Heart left ventricle (tissue), 16 donors: ENCODE measurements around the gene PEPD. TPM values are rescaled to one million over a fixed set of nuclear protein-coding genes. Genes with fewer than 3 reads are reported as not detected.

Experiments
- ATAC-seq, 4 donors: fragments of 200-7000 bp; cut with Tn5 transposase; one replicate each; pipeline ENCODE4 v1.9.1; 2020 to 2022; ENCODE audit warnings: moderate library complexity in 4 of 4, mild to moderate bottlenecking in 3 of 4, moderate number of reproducible peaks in 1 of 4
- DNase-seq, 5 donors: peaks; one replicate each; pipeline ENCODE4 v3.0.0-alpha.2; 2020
- H3K27ac ChIP-seq, 12 donors: fragments of 200-600 bp; sonication (generic) in 4 of 12; one replicate each; pipeline versions ENCODE4 v1.5.0 to v1.8.0; 2016 to 2022; ENCODE audit warnings: mild to moderate bottlenecking in 2 of 12
- H3K27me3 ChIP-seq, 9 donors: fragments of 200-600 bp; sonication (generic) in 2 of 9; one replicate each; pipeline versions ENCODE4 v1.5.1 to v1.8.0; 2016 to 2022; ENCODE audit warnings: mild to moderate bottlenecking in 3 of 9
- H3K36me3 ChIP-seq, 9 donors: fragments of 200-600 bp; sonication (generic) in 2 of 9; one replicate each; pipeline versions ENCODE4 v1.5.0 to v1.8.0; 2018 to 2022; ENCODE audit warnings: mild to moderate bottlenecking in 2 of 9
- H3K4me1 ChIP-seq, 12 donors: fragments of 200-600 bp; sonication (generic) in 4 of 12; one replicate each; pipeline versions ENCODE4 v1.5.0 to v1.8.0; 2016 to 2022; ENCODE audit warnings: mild to moderate bottlenecking in 3 of 12
- H3K4me3 ChIP-seq, 12 donors: fragments of 200-600 bp; sonication (generic) in 4 of 12; one replicate each; pipeline versions ENCODE4 v1.5.0 to v1.8.0; 2017 to 2022; ENCODE audit warnings: mild to moderate bottlenecking in 9 of 12, moderate library complexity in 4 of 12
- H3K9me3 ChIP-seq, 12 donors: fragments of 200-600 bp; sonication (generic) in 4 of 12; one replicate each; pipeline versions ENCODE4 v1.5.0 to v1.8.0; 2016 to 2022; ENCODE audit warnings: mild to moderate bottlenecking in 1 of 12
- POLR2A ChIP-seq, 2 donors: fragments of 450-650 bp; IDR thresholded peaks; one replicate each; pipeline ENCODE4 v1.6.1; 2017; ENCODE audit warnings: antibody characterized with exemption in 2 of 2, mild to moderate bottlenecking in 2 of 2, moderate library complexity in 2 of 2
- WGBS, 4 donors: extraction: QIAGEN DNeasy Blood & Tissue Kit in 2 of 4; methylation state at CpG; one replicate each; pipeline versions ENCODE4 v1.1.5 to v1.1.7; 2013 to 2018; 5-methylcytosine and 5-hydroxymethylcytosine counted together
- intact Hi-C, 10 donors: fragments of 100-400 bp; cut with DNase I; formaldehyde crosslinking; loops; one replicate each; pipeline versions ENCODE4 v1.11.1 to v1.14.2; 2022
- polyA plus RNA-seq, 2 donors: library from polyadenylated mRNA; stranded (reverse); fragments of 200-250 nt; gene quantifications; one replicate each; pipeline ENCODE4 v1.2.3, GENCODE V29; 2013
- total RNA-seq, 9 donors: library from RNA; depleted of rRNA in 2 of 9; stranded (reverse); fragments of >200 nt in 2 of 9; fragmentation: NEBNext Ultra II Directional in 3 of 9; extraction: Animal tissue kit (Norgen Biotek cat#: 25700) in 3 of 9; gene quantifications; one replicate each; pipeline versions ENCODE4 v1.1.0 to v1.2.4, GENCODE V29; 2016 to 2023
- TF ChIP-seq, protein P1 (sequence below), 12 donors: fragments of 200-600 bp; sonication (generic) in 4 of 12; IDR thresholded peaks; one replicate each; pipeline versions ENCODE4 v1.5.0 to v1.8.0; 2018 to 2022; ENCODE audit warnings: antibody characterized with exemption in 12 of 12, mild to moderate bottlenecking in 5 of 12
- donor health status: ischemic (EF 13 %, LVEDD 7.1; RV severe dilation, severe dysfunction).
- donor health status: healthy with polysubstance abuse.
- donor health status: DM: no; HTN: yes; CAD: no.
- donor health status: DM: no; HTN: no; CAD: no.
- donor health status: ischemic (EF 25% LVEDD 6.9; RV normal size, moderate dysfunction).
- donor health status: ischemic (EF 25% LVEDD 5.7; RV mildly dilated, moderate dysfunction).
- donor health status: healthy.
- donor health status: DM: yes; HTN: yes; CAD: no.
- donor health status: ischemic (EF 35%, LVEDD 5.7; RV mildly dilated, moderate dysfunction).
- donor health status: nonischemic (EF 11% LVEDD 7.7; RV severe dilation, severe dysfunction).
- donor health status: DM: yes; HTN: yes; CAD: no.
- donor health status: PGD.
- donor health status: ischemic (EF 29% LVEDD 5.4; RV normal size, mild dysfunction).
- donor health status: nonischemic (EF 23%, LVEDD 6.1; RV moderate dilation, normal function).

PEPD gene
- total and polyA plus RNA-seq, 11 donors = 19.4 to 45.7 (median 29.9) TPM

DNA sequence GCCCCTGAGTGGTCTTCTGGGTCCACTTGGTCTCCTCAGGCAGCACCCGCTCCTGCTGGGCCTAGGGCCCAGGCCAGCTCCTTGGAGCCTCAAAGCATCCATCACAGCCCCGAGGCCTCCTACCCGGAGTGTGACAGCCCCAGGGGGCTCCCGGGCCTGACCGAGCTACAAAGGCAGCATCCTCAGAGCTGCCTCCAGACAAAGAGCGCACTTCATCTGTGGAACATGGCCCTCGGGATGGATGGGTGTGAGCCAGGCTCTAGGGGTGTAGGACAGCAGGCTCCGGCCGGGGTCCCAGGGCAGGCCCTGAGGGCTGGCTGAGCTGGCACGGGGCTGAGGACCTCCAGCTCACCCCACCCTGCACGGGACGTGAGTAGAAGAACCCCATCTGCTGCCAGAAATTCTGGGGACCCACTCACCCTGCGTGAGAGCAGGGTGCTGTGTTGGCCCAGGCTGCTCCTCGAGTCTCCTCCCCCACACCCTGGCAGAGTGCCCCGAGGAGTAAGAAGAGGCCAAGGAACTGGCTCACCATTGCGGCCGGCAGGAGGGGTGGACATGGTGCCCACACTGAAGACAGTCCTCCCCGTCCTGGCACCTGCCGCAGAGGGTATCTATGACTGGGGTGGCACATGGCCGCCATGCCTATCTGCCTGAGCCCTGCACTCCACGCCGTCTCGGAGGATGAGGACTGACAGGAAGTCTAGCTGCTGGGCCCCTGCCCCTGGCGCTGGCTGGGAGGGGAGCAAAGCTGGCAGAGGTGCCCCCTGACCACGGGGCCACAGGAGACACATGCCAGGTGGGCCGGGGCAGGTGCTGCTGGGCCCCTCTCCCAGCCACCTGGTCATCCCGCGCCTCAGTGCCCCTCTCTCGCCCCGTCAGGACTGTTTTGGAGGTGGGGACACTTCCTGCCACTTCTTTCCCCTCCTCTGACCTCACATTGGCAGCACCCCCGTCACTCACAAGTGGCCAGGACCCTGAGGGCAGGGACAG lies 125.7 kb downstream of the PEPD start:
- no peak for TF ChIP-seq POLR2A (IDR thresholded peaks at IDR 0.05)
- TF ChIP-seq, protein P1, sequence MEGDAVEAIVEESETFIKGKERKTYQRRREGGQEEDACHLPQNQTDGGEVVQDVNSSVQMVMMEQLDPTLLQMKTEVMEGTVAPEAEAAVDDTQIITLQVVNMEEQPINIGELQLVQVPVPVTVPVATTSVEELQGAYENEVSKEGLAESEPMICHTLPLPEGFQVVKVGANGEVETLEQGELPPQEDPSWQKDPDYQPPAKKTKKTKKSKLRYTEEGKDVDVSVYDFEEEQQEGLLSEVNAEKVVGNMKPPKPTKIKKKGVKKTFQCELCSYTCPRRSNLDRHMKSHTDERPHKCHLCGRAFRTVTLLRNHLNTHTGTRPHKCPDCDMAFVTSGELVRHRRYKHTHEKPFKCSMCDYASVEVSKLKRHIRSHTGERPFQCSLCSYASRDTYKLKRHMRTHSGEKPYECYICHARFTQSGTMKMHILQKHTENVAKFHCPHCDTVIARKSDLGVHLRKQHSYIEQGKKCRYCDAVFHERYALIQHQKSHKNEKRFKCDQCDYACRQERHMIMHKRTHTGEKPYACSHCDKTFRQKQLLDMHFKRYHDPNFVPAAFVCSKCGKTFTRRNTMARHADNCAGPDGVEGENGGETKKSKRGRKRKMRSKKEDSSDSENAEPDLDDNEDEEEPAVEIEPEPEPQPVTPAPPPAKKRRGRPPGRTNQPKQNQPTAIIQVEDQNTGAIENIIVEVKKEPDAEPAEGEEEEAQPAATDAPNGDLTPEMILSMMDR (IDR thresholded peaks at IDR 0.05) = no peak
- H3K4me1 ChIP-seq = peaks cover 2 to 73% (median 55%) of the 10 kb centered on the region in 12 donors

DNA sequence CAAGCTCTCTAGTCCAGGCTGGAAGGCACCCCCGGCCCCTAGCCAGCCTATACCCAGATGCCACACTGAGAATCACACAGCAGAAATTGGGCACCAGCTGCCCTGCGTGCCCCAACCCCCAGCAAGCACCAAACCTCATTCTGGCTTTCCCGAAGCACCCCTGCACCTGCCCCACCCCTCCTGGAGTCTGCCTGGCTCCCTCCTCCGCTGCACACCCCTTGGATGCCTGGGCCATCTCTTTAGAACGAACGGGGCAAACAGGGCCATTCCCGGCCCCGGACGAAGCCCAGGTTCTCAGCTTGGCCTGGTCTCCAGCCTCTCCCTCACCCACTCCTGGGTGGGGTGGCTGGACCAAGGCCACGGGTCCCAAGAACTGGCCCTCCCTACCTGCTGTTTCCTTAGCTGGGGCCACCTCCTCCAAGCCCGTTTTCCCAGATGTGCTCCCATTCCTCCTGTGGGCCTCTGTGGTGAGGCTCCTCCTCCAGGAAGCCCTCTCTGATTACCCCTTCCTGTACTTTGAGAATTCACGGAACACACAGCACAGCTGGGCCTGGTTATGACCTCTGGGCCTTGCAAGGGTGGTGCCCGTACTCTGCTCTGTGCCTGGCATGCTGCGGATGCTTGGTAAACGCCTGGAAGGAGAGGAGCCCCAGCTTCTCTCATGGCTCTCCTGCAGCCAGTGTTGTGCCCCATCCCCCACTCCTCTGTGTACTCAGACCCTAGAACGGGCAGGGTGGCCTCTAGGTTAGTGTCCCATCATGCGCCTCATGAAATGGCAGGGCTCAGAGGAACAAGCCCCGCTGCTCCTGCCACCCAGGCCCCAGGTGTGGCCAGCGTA lies 126.6 kb downstream of the PEPD start:
- H3K27me3 ChIP-seq = no peaks in the 10 kb centered on the region
- TF ChIP-seq POLR2A (IDR thresholded peaks at IDR 0.05) = no peak
- TF ChIP-seq, protein P1 (IDR thresholded peaks at IDR 0.05) = no peak
- WGBS, 4 donors = 74 to 82% (median 75%) methylated on average over 19 of the region's 19 CpGs
- no peaks in the 10 kb centered on the region for H3K36me3 ChIP-seq
- ATAC-seq = no peak
- H3K4me3 ChIP-seq = no peak overlapping the region
- H3K9me3 ChIP-seq = no peaks in the 10 kb centered on the region
- intact Hi-C loops = loop anchor here in 1 of 10 donors (10.0 kb wide), 1 partner anchor 90 kb away; the partner anchor contains the start of gene CEBPA
- H3K27ac ChIP-seq = peak overlapping the region in 8 of 12 donors; percentile 1 to 44 (median 15)
- DNase-seq = peak in 2 of 5 donors; percentile 22 to 48
- H3K4me1 ChIP-seq = peaks cover 2 to 80% (median 62%) of the 10 kb centered on the region in 12 donors

More for the DNA sequence above, 125.7 kb downstream of the PEPD start:
- 74 to 79% (median 76%) methylated on average over 21 to 31 of the region's 31 CpGs for WGBS, 4 donors
- Histone ChIP-seq H3K36me3 (no peaks in the 10 kb centered on the region), H3K4me3 (no peak overlapping the region), H3K27me3 (no peaks in the 10 kb centered on the region), H3K27ac (peak overlapping the region in 1 of 12 donors; percentile 52), H3K9me3 (no peaks in the 10 kb centered on the region)
- ATAC-seq = no peak
- intact Hi-C loops = loop anchor here in 1 of 10 donors (10.0 kb wide), 1 partner anchor 91 kb away; the partner anchor contains the start of gene CEBPA
- DNase-seq = peak in 2 of 5 donors; percentile 60 to 62

DNA sequence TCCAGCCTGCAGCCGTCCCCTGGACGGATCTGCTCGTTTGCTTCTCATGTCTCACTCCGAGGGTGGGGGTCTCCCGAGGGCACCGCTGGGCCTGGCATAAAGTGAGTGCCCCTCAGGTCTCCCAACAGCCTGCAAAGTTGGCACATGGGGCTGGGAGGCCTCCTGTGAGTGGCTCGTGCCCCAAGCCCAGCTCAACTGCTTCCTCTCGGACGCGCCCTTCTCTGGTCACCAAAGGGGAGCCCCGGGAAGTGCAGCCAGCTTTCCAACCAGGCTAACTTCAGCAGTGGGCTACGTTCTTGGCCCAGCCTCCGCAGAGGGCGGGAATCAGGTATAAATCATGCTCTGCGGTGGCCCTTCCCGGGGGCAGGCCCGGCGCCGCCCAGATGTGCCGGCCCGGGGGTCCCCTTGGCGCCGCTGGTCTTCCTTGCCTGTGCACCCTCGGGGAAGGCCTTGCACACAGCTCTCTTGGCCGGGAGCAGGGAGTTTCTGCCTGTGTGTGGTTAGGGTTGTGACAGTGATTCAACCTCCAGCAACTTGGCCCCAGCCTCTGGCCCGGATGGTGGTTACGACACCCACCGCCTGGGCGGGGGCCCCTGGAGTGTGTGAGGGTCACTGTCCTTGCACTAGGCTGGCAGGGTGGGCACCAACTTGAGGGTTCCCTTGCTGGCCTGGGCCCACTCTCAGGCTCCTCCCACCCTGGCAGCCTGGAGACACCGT lies 127.4 kb downstream of the PEPD start:
- DNase-seq (peak in 3 of 5 donors; percentile 57 to 73 (median 70)), ATAC-seq (peak in 2 of 4 donors; percentile 41)
- Histone ChIP-seq H3K4me3 (no peak overlapping the region), H3K36me3 (no peaks in the 10 kb centered on the region), H3K9me3 (no peaks in the 10 kb centered on the region), H3K4me1 (peaks cover 5 to 88% (median 70%) of the 10 kb centered on the region in 12 donors), H3K27ac (peak overlapping the region in 8 of 12 donors; percentile 1 to 44 (median 15)), H3K27me3 (no peaks in the 10 kb centered on the region)
- 64 to 83% (median 78%) methylated on average over 25 to 30 of the region's 30 CpGs for WGBS, 4 donors
- intact Hi-C loops = loop anchor here in 1 of 10 donors (10.0 kb wide), 1 partner anchor 89 kb away; the partner anchor contains the start of gene CEBPA
- no peak for TF ChIP-seq POLR2A (IDR thresholded peaks at IDR 0.05)
- TF ChIP-seq, protein P1 (IDR thresholded peaks at IDR 0.05) = no peak
